ENCODE results near the gene RAB33A.

RAB33A gene

DNA sequence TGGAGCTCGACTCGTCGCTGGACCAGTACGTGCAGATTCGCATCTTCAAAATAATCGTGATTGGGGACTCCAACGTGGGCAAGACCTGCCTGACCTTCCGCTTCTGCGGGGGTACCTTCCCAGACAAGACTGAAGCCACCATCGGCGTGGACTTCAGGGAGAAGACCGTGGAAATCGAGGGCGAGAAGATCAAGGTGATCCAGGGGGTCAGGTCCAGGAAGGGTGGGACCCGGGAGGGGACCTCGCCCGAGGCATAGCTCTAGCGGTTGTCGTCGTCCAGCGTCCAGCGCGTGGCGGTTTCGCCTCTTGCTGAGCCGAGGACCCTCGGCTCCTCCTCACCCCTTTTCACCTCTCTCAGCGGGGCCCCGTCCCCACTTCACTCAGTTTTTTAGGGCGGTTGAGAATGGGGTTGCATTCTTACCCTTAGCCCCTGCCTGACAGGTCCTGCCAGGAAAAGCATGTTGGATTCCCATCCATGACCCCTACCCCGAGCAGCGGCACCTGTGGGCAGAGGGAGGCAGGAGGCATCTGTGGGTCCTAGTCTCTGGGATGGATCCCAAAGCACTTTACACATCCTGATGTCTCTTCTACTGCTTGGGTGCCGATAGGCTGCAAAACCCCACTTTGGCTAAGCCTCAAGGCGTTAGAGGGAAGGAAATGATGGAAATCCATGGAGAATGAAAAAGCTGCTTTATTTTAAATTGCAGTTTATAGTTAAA lies 524 bp downstream of the RAB33A start:
- TF ChIP-seq TAF1 (IDR thresholded peaks at IDR 0.05; ENCODE audit: low read depth, low read length) (no peak), PAX5 (IDR thresholded peaks at IDR 0.05; ENCODE audit: insufficient read depth, low read length, severe bottlenecking) (no peak), POLR2AphosphoS5 (IDR thresholded peaks at IDR 0.05; ENCODE audit: low read depth, low read length) (no peak), POU2F2 (IDR thresholded peaks at IDR 0.05; ENCODE audit: low read depth, low read length) (no peak), SPI1 (IDR thresholded peaks at IDR 0.05; ENCODE audit: low read depth, low read length) (no peak), POLR2A (IDR thresholded peaks at IDR 0.05; ENCODE audit: low read depth, low read length) (no peak)
- DNase-seq (ENCODE audit: insufficient read length, low spot score) (no peak), FAIRE-seq (no peak)

DNA sequence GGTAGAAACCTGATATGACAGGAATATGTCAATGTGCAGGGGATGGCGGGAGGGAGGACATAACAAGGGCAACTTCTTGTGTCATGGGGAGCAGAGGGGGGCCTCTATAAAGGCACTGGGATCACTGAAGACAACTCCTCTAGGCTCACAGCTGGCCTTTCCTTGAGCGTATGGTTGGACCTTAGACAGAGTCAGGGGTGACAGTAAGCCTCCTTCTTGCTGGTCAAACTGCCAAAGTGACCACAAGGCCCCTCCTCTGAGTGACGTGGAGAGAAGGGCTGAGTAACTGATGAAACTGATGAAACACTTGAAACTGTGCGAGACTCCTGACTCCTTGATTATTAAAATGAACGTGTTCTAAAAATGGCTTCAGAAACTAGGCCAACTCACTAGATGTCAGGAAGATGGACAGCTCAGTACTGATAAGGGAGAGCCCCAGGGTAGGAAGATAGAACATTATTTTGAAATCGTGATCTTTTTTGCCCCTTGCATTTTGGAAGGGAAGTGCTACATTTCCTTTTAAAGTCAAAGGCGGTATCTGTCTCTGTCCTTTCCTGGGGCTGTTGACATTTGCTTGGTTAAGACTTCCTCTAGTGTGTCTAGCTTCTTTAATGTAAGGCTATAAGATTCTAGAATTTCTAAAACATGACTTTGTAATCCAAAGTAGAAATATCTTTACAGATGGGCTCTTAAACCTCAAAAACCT lies 1.6 kb downstream of the RAB33A start:
- peak; percentile 98 for FAIRE-seq
- DNase-seq (ENCODE audit: insufficient read length, low spot score), result no peak
- peak; percentile 52 for TF ChIP-seq SPI1 (IDR thresholded peaks at IDR 0.05; ENCODE audit: low read depth, low read length)
- no peak for TF ChIP-seq TAF1 (IDR thresholded peaks at IDR 0.05; ENCODE audit: low read depth, low read length)

DNA sequence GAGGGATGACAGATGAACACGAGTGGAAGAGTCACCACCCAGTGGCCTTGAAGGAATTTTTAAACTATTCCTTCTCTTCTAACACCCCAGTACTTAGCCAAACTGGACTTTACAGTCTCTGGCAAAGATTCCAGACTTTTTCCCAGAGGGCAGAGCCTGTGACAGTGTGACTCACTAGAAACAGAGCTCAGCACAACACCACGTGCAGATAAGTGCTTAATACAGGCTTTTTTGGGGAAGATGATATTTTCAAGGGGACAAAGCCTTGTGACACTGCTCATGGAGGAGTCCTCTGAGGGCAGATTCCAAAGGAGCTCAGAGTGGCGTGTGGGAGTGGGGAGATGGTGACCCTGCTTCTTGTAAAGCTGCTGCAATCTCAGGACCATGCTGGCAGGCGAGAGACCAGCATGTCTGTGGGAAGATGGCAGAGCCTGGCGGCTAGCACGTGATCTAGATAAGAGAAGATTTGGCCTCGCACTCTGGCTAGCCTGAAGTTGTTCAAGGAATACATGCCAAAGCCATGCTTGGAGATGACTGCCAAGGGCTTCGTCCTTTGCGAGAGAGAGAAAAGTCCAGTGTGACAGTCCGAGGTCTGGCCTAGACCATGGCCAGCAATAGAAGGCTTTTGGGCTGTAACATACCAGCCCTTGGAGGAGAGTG lies 2.4 kb downstream of the RAB33A start:
- DNase-seq (ENCODE audit: insufficient read length, low spot score) (no peak), FAIRE-seq (peak; percentile 41)
- TF ChIP-seq POLR2A (IDR thresholded peaks at IDR 0.05; ENCODE audit: low read depth, low read length) (no peak), POLR2AphosphoS5 (IDR thresholded peaks at IDR 0.05; ENCODE audit: low read depth, low read length) (no peak), PAX5 (IDR thresholded peaks at IDR 0.05; ENCODE audit: insufficient read depth, low read length, severe bottlenecking) (no peak), SPI1 (IDR thresholded peaks at IDR 0.05; ENCODE audit: low read depth, low read length) (no peak), POU2F2 (IDR thresholded peaks at IDR 0.05; ENCODE audit: low read depth, low read length) (no peak), TAF1 (IDR thresholded peaks at IDR 0.05; ENCODE audit: low read depth, low read length) (no peak)

DNA sequence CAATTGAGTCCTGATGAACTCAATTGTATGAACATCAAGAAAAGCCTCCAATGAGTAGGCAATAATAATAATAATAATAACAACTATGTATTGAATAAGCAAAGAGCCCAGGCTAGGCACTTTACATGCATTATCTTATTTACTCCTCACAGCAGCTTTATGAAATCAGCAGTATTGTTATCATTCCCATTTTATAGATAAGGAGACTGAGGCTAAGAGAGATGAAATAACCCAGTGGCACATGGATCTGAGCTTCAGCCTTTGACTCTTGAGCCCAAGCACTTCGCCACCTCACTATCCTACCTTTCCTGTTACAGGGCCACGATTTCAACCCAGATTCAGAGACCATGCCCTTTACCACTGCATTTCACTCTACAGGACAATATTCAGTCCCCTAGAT lies 3.2 kb downstream of the RAB33A start:
- FAIRE-seq, result no peak
- DNase-seq (ENCODE audit: insufficient read length, low spot score), result no peak
- no peak for TF ChIP-seq POLR2AphosphoS5 (IDR thresholded peaks at IDR 0.05; ENCODE audit: low read depth, low read length)
- TF ChIP-seq SPI1 (IDR thresholded peaks at IDR 0.05; ENCODE audit: low read depth, low read length), result no peak
- no peak for TF ChIP-seq PAX5 (IDR thresholded peaks at IDR 0.05; ENCODE audit: insufficient read depth, low read length, severe bottlenecking)
- TF ChIP-seq TAF1 (IDR thresholded peaks at IDR 0.05; ENCODE audit: low read depth, low read length), result no peak
- no peak for TF ChIP-seq POU2F2 (IDR thresholded peaks at IDR 0.05; ENCODE audit: low read depth, low read length)
- TF ChIP-seq POLR2A (IDR thresholded peaks at IDR 0.05; ENCODE audit: low read depth, low read length), result no peak

DNA sequence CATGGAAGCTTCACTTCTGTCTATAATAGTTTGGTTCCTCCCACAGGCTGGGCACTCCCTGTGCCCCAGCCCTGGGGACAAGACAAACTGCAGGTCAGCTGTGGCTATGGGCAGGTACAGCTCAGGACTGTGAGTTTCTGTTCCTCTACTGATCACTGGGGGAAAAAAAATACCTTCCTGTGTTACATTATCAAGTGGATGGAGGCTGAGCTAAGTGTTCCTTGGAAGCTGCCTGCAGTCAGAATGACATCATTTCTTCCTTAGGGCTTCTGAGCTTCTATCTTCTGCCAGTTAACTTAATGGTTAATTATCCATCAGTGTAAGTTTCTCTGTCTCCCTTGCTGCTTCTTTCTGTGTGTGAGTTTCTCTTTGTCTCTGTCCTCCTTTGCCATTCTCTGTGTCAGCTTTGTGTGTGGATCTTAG lies 4.6 kb downstream of the RAB33A start:
- peak; percentile 86 for FAIRE-seq
- no peak for DNase-seq (ENCODE audit: insufficient read length, low spot score)
- TF ChIP-seq POLR2A (IDR thresholded peaks at IDR 0.05; ENCODE audit: low read depth, low read length), result no peak
- no peak for TF ChIP-seq POU2F2 (IDR thresholded peaks at IDR 0.05; ENCODE audit: low read depth, low read length)
- TF ChIP-seq TAF1 (IDR thresholded peaks at IDR 0.05; ENCODE audit: low read depth, low read length), result no peak
- TF ChIP-seq POLR2AphosphoS5 (IDR thresholded peaks at IDR 0.05; ENCODE audit: low read depth, low read length), result no peak
- no peak for TF ChIP-seq PAX5 (IDR thresholded peaks at IDR 0.05; ENCODE audit: insufficient read depth, low read length, severe bottlenecking)
- TF ChIP-seq SPI1 (IDR thresholded peaks at IDR 0.05; ENCODE audit: low read depth, low read length), result peak; percentile 83

DNA sequence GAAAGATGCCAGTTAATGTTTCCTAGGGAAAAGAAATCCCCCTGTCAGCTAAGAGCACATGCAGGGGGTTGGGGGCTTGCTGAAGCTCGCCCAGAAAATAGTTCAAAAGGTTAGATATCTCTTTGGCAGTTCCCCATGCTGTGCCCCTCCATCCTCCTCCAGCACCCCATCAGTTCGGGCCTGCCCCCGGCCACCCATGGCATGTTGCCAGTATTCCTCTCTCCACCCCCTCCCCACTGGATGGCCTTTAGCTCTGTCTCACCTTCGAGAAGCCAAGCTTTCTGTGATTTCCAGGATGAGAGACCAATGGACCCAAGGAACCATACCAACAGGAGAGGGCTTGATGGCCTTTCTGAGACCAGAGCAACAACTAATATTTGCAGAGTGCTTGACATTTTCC lies 5.2 kb downstream of the RAB33A start:
- no peak for FAIRE-seq
- no peak for DNase-seq (ENCODE audit: insufficient read length, low spot score)

DNA sequence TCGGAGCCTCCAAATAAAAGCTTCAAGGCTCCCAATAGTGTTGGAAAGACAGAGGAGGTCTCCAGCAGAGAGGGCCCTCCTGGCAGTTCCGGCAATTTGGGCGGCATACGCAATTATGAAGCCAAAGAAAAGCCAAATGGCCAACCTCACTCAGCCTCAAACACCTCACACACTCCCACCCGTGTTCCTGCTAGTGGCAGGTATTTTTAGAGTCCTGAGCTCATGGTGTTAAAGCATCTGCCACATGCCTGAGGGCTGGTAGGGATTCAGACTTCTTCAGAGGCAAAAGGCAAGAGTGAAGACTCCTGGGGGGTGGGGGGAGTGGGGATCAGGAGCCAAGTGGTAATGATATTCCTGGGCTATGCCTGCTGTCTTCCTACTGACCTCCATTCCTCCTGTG lies 7.4 kb downstream of the RAB33A start:
- FAIRE-seq, result no peak
- no peak for DNase-seq (ENCODE audit: insufficient read length, low spot score)
- TF ChIP-seq TAF1 (IDR thresholded peaks at IDR 0.05; ENCODE audit: low read depth, low read length), result no peak
- TF ChIP-seq SPI1 (IDR thresholded peaks at IDR 0.05; ENCODE audit: low read depth, low read length), result no peak
- no peak for TF ChIP-seq PAX5 (IDR thresholded peaks at IDR 0.05; ENCODE audit: insufficient read depth, low read length, severe bottlenecking)
- no peak for TF ChIP-seq POLR2A (IDR thresholded peaks at IDR 0.05; ENCODE audit: low read depth, low read length)
- no peak for TF ChIP-seq POU2F2 (IDR thresholded peaks at IDR 0.05; ENCODE audit: low read depth, low read length)
- TF ChIP-seq POLR2AphosphoS5 (IDR thresholded peaks at IDR 0.05; ENCODE audit: low read depth, low read length), result no peak

More for the DNA sequence above, 5.2 kb downstream of the RAB33A start:
- no peak for TF ChIP-seq TAF1 (IDR thresholded peaks at IDR 0.05; ENCODE audit: low read depth, low read length)
- TF ChIP-seq POU2F2 (IDR thresholded peaks at IDR 0.05; ENCODE audit: low read depth, low read length), result no peak
- no peak for TF ChIP-seq POLR2A (IDR thresholded peaks at IDR 0.05; ENCODE audit: low read depth, low read length)
- TF ChIP-seq POLR2AphosphoS5 (IDR thresholded peaks at IDR 0.05; ENCODE audit: low read depth, low read length), result no peak
- no peak for TF ChIP-seq PAX5 (IDR thresholded peaks at IDR 0.05; ENCODE audit: insufficient read depth, low read length, severe bottlenecking)
- TF ChIP-seq SPI1 (IDR thresholded peaks at IDR 0.05; ENCODE audit: low read depth, low read length), result no peak

DNA sequence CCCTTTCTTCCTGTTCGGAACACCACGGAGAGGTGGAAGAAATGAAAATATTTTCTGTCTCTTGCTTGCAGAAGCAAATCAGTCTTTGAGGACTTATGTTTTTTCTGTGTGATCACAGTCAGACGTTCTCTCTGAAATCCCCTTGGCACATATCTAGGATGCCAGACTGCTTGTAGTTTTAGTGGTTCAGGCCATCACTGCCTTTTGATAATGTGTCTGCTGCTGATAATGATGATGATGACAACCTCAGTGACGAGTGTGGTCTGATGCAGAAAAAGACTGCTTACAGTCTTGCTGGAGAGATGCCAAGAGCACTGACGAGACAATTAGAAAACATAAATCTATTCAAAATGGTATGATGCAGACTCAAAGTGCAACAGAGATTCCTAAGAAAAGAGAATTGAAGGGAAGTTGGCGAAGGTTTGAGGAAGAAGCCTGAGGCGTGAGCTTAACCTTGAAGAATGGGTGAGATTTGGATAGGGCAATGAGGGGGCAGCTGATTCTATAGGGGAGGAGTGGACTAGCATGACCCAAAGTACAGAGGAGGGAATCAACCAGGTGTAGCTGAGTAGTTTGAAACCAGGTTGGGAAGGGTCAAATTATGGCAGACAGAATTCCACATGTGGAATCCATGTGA lies 7.9 kb downstream of the RAB33A start:
- FAIRE-seq (peak; percentile 88), DNase-seq (ENCODE audit: insufficient read length, low spot score) (no peak)
- TF ChIP-seq POLR2AphosphoS5 (IDR thresholded peaks at IDR 0.05; ENCODE audit: low read depth, low read length), result no peak
- TF ChIP-seq SPI1 (IDR thresholded peaks at IDR 0.05; ENCODE audit: low read depth, low read length), result no peak
- no peak for TF ChIP-seq TAF1 (IDR thresholded peaks at IDR 0.05; ENCODE audit: low read depth, low read length)
- no peak for TF ChIP-seq POU2F2 (IDR thresholded peaks at IDR 0.05; ENCODE audit: low read depth, low read length)
- no peak for TF ChIP-seq POLR2A (IDR thresholded peaks at IDR 0.05; ENCODE audit: low read depth, low read length)
- no peak for TF ChIP-seq PAX5 (IDR thresholded peaks at IDR 0.05; ENCODE audit: insufficient read depth, low read length, severe bottlenecking)

DNA sequence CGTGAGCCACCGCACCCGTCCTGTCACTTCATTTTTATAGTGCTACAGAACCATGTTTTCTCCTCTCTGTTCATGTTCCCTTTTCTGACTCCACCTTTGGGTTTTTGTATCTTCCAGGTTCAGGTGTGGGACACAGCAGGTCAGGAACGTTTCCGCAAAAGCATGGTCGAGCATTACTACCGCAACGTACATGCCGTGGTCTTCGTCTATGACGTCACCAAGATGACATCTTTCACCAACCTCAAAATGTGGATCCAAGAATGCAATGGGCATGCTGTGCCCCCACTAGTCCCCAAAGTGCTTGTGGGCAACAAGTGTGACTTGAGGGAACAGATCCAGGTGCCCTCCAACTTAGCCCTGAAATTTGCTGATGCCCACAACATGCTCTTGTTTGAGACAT lies 12.4 kb downstream of the RAB33A start:
- FAIRE-seq, result peak; percentile 69

More for the DNA sequence above, 12.4 kb downstream of the RAB33A start:
- TF ChIP-seq POU2F2 (IDR thresholded peaks at IDR 0.05; ENCODE audit: low read depth, low read length), result no peak
- no peak for TF ChIP-seq TAF1 (IDR thresholded peaks at IDR 0.05; ENCODE audit: low read depth, low read length)
- no peak for TF ChIP-seq PAX5 (IDR thresholded peaks at IDR 0.05; ENCODE audit: insufficient read depth, low read length, severe bottlenecking)
- TF ChIP-seq POLR2AphosphoS5 (IDR thresholded peaks at IDR 0.05; ENCODE audit: low read depth, low read length), result no peak
- no peak for TF ChIP-seq POLR2A (IDR thresholded peaks at IDR 0.05; ENCODE audit: low read depth, low read length)
- no peak for TF ChIP-seq SPI1 (IDR thresholded peaks at IDR 0.05; ENCODE audit: low read depth, low read length)
- no peak for DNase-seq (ENCODE audit: insufficient read length, low spot score)

Data from GM12891 (cell line).